CD4-positive, alpha-beta T cell (primary cell): ENCODE measurements around the gene TIE1. TPM values are rescaled to one million over a fixed set of nuclear protein-coding genes. Genes with fewer than 3 reads are reported as not detected.

ENCODE experiments used
- ATAC-seq: fragments of 200-7000 bp; cut with Tn5 transposase; one replicate; pipeline ENCODE4 v1.10.0; 2022; ENCODE audit warnings: mild to moderate bottlenecking; ENCODE audit not compliant: poor library complexity
- CTCF ChIA-PET: fragments of 350-600 bp; sonication (Branson Sonifier 250); formaldehyde crosslinking; loops from one replicate; lab custom pipeline; 2021; ENCODE audit warnings: antibody characterized with exemption, inconsistent platforms; lab: Charles Lee
- POLR2A ChIA-PET: fragments of 350-600 bp; sonication (Branson Sonifier 250); formaldehyde crosslinking; loops from one replicate; lab custom pipeline; 2021; ENCODE audit warnings: antibody characterized with exemption, inconsistent platforms; lab: Charles Lee
- DNase-seq, 14 experiments: peaks; one replicate each; pipeline ENCODE4 v3.0.0-alpha.2; 2013 to 2020; ENCODE audit warnings: mixed read lengths in 2 of 14
- H3K27ac ChIP-seq, 2 donors: one replicate each; pipeline versions ENCODE4 v1.5.1 to v1.7.0; 2013; ENCODE audit warnings: low read length in 2 of 2, low read depth in 1 of 2, mild to moderate bottlenecking in 1 of 2
- H3K27me3 ChIP-seq, 2 experiments: 1 replicate in 1 of 2; 2 replicates in 1 of 2; pipeline versions ENCODE4 v1.6.1 to v1.7.0; 2013; ENCODE audit warnings: low read length in 2 of 2, control low read depth in 1 of 2, mild to moderate bottlenecking in 1 of 2, moderate library complexity in 1 of 2; ENCODE audit not compliant: insufficient read depth in 2 of 2, control insufficient read depth in 1 of 2
- H3K36me3 ChIP-seq: one replicate; pipeline ENCODE4 v1.6.1; 2013; ENCODE audit warnings: low read length, control low read depth; ENCODE audit not compliant: insufficient read depth
- H3K4me1 ChIP-seq: one replicate; pipeline ENCODE4 v1.6.1; 2013; ENCODE audit warnings: low read length, control low read depth; ENCODE audit not compliant: insufficient read depth
- H3K4me3 ChIP-seq: one replicate; pipeline ENCODE4 v1.5.1; 2013; ENCODE audit warnings: mild to moderate bottlenecking, low read length, moderate library complexity
- H3K9me3 ChIP-seq, 2 experiments: 1 replicate in 1 of 2; 2 replicates in 1 of 2; pipeline versions ENCODE4 v1.6.1 to v1.7.0; 2013; ENCODE audit warnings: low read length in 2 of 2, mild to moderate bottlenecking in 2 of 2, control low read depth in 1 of 2, moderate library complexity in 1 of 2; ENCODE audit not compliant: control insufficient read depth in 1 of 2, insufficient read depth in 1 of 2
- H3K27ac Mint-ChIP-seq: one replicate; pipeline ENCODE4 v1.8.0; 2020; ENCODE audit warnings: mixed read lengths
- H3K27me3 Mint-ChIP-seq: one replicate; pipeline ENCODE4 v1.8.0; 2021; ENCODE audit warnings: mixed read lengths
- H3K36me3 Mint-ChIP-seq: one replicate; pipeline ENCODE4 v1.8.0; 2021; ENCODE audit warnings: low read depth, mixed read lengths
- H3K4me1 Mint-ChIP-seq: one replicate; pipeline ENCODE4 v1.8.0; 2021; ENCODE audit warnings: low read depth, mixed read lengths
- H3K4me3 Mint-ChIP-seq: one replicate; pipeline ENCODE4 v1.8.0; 2020; ENCODE audit warnings: mild to moderate bottlenecking, mixed read lengths
- H3K9me3 Mint-ChIP-seq: one replicate; pipeline ENCODE4 v1.8.0; 2020; ENCODE audit warnings: mixed read lengths
- intact Hi-C, 2 experiments: fragments of 100-400 bp; cut with DNase I in 1 of 2; cut with micrococcal nuclease in 1 of 2; formaldehyde crosslinking; loops; one replicate each; pipeline versions ENCODE4 v1.15.1 to v1.9.0; 2023 to 2025; cut with DNase I, micrococcal nuclease
- total RNA-seq, 174 experiments: library from RNA in 2 of 174; stranded (reverse) in 2 of 174; gene quantifications; one replicate each; pipeline ENCODE4 v1.2.3 and lab custom pipeline; 2021 to 2026
- TF ChIP-seq, protein P1 (sequence below): fragments of 200-600 bp; IDR thresholded peaks from one replicate; pipeline ENCODE4 v1.8.0; 2022; ENCODE audit warnings: antibody characterized with exemption, mild to moderate bottlenecking

The TIE1 gene
- total RNA-seq, 2 experiments from 2014 or later, result not detected

DNA sequence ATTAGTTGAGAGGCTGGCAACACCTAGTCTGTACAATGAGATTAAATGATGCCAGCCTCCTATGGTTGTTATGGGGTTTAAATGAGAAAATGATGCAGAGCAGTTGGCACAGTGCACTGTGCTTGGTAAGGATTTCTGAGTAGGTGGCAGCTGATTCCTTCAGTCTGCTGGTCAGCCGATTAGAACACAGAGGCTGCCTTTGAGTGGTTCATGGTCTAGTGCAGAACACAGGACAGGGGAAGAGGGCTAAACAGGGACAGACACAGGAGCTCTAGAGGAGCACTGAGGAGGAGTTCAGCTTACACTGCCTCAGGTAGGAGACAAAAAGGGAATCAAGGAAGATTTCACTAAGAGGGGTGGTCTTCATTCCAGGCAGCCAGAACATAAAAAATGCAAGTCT lies 1.4 kb downstream of the TIE1 start:
- no peaks in the 10 kb centered on the region for H3K4me1 Mint-ChIP-seq
- POLR2A ChIA-PET, result no interaction called here
- H3K4me3 Mint-ChIP-seq, result no peak overlapping the region
- DNase-seq (no peak), ATAC-seq (no peak)
- CTCF ChIA-PET, result no interaction called here
- Histone ChIP-seq H3K27me3 (no peaks in the 10 kb centered on the region), H3K36me3 (no peaks in the 10 kb centered on the region), H3K4me3 (no peak overlapping the region), H3K27ac (no peak overlapping the region), H3K9me3 (no peaks in the 10 kb centered on the region), H3K4me1 (no peaks in the 10 kb centered on the region)
- H3K9me3 Mint-ChIP-seq, result no peaks in the 10 kb centered on the region
- H3K36me3 Mint-ChIP-seq, result no peaks in the 10 kb centered on the region
- intact Hi-C loops, result no loop called here
- H3K27me3 Mint-ChIP-seq, result no peaks in the 10 kb centered on the region
- no peak overlapping the region for H3K27ac Mint-ChIP-seq
- TF ChIP-seq, protein P1, sequence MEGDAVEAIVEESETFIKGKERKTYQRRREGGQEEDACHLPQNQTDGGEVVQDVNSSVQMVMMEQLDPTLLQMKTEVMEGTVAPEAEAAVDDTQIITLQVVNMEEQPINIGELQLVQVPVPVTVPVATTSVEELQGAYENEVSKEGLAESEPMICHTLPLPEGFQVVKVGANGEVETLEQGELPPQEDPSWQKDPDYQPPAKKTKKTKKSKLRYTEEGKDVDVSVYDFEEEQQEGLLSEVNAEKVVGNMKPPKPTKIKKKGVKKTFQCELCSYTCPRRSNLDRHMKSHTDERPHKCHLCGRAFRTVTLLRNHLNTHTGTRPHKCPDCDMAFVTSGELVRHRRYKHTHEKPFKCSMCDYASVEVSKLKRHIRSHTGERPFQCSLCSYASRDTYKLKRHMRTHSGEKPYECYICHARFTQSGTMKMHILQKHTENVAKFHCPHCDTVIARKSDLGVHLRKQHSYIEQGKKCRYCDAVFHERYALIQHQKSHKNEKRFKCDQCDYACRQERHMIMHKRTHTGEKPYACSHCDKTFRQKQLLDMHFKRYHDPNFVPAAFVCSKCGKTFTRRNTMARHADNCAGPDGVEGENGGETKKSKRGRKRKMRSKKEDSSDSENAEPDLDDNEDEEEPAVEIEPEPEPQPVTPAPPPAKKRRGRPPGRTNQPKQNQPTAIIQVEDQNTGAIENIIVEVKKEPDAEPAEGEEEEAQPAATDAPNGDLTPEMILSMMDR, result no peak

DNA sequence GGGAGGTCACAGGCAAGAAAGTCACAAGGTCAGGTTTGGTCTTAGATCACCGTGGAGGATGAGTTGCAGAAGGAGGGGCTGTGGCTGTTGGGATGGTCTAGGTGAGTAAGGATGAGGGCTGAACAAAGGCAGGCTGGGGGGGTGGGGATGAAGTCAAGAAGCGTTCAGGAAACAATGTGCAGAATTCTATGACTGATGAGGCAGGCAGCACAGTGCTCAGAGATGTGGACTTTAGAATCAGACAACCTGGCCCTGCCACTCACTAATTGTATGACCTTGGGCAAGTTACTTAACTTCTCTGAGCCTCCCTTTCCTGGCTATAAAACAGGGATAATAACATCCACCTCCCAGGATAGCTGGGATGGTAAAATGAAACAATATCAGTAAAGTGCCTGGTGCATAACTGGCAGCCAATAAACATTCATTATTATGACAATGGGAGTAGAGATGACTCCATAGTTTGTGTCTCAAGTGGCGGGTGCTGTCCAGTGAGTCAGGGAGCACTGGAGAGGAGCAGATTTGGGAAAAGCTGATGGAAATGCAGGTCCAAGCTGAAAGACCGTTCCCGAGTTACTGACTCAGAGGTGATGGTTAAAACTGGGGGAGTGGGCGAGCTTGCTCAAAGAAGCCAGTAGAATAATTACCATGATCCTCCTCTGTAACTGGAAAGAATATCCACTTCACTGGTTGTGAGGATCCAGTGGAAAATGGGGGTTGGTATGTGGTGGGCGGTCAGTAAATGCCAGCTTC lies 2.1 kb downstream of the TIE1 start:
- DNase-seq (no peak), ATAC-seq (no peak)
- Histone ChIP-seq H3K27me3 (no peaks in the 10 kb centered on the region), H3K4me3 (no peak overlapping the region), H3K4me1 (no peaks in the 10 kb centered on the region), H3K9me3 (no peaks in the 10 kb centered on the region), H3K27ac (no peak overlapping the region), H3K36me3 (no peaks in the 10 kb centered on the region)
- TF ChIP-seq, protein P1, result no peak
- Mint-ChIP-seq H3K4me3 (no peak overlapping the region), H3K27me3 (no peaks in the 10 kb centered on the region), H3K4me1 (no peaks in the 10 kb centered on the region), H3K27ac (no peak overlapping the region), H3K9me3 (no peaks in the 10 kb centered on the region), H3K36me3 (no peaks in the 10 kb centered on the region)
- intact Hi-C loops, result no loop called here
- ChIA-PET POLR2A (no interaction called here), CTCF (no interaction called here)

DNA sequence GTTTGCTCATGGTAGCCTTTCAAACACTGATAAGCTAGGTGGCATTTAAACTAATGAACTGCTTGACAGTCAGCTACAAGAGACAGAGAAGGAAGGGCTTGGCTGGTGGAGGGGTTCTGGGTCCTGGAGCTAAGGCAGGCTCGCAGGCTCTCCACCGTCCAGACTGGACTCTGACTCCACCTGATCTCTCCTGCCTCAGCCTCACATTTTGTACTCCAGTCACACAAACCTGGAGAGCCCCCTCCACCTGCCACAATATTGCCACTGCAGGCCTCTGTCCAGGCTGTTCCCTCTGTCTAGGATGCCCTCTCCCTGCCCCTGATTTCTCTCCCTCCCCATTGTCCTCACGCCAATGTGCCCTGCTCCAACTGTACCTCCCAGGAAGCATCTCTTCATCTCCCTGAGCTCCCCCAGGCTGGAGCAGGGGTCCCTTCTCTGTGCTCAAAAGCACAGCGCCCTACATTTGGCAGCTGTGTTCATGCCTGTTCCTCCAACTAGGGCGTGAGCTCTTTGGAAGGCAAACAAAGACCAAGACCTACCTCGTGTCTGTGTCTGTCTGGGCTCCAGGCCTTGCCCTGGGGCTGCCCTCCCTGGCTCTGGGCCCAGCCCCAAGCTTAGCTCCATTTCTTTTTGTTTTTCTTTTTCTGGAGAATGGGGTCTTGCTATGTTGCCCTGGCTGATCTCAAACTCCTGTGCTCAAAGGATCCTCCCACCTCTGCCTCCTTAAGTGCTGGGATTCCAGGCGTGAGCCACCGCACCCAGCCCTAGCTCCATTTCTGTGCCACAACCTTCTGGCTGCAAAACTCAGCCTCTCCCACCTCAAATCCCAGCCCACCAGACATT lies 2.9 kb downstream of the TIE1 start:
- Histone ChIP-seq H3K27me3 (no peaks in the 10 kb centered on the region), H3K4me3 (no peak overlapping the region), H3K36me3 (no peaks in the 10 kb centered on the region), H3K27ac (no peak overlapping the region), H3K4me1 (no peaks in the 10 kb centered on the region), H3K9me3 (no peaks in the 10 kb centered on the region)
- ChIA-PET CTCF (no interaction called here), POLR2A (no interaction called here)
- intact Hi-C loops, result no loop called here
- DNase-seq (no peak), ATAC-seq (no peak)
- TF ChIP-seq, protein P1, result no peak
- Mint-ChIP-seq H3K9me3 (no peaks in the 10 kb centered on the region), H3K36me3 (no peaks in the 10 kb centered on the region), H3K4me3 (no peak overlapping the region), H3K27me3 (no peaks in the 10 kb centered on the region), H3K27ac (no peak overlapping the region), H3K4me1 (no peaks in the 10 kb centered on the region)
